ENCODE measurements around the gene NECAB3.

Gene NECAB3

DNA sequence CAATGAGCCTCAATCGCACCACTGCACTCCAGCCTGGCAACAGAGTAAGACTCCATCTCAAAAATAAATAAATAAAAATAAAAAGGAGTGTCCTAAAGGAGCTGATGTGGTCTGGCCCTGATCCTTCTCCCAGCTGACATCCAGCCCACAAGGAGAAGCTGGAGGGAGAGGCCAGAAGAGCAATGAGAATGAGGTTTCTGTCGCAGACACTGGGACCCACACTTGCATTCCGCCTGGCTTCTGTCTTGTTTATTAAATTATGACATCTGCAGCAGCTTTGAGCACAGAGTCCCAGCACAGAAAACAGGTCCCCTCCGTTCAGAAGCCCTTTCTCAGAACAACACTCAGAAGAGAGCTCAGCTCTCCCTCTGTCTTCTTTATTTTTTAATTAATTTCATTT is 22.2 kb upstream of the NECAB3 start:
- Histone ChIP-seq H3K27ac (replicated peaks) (no peak overlapping the region), H3K4me3 (replicated peaks; ENCODE audit: insufficient read depth, low read length) (no peak overlapping the region), H3K27me3 (ENCODE audit: insufficient read depth, poor library complexity, severe bottlenecking) (no peaks in the 10 kb centered on the region)
- DNase-seq (ENCODE audit: low read depth in 1 of 2, low spot score in 1 of 2): no peak
- TF ChIP-seq, protein P1, sequence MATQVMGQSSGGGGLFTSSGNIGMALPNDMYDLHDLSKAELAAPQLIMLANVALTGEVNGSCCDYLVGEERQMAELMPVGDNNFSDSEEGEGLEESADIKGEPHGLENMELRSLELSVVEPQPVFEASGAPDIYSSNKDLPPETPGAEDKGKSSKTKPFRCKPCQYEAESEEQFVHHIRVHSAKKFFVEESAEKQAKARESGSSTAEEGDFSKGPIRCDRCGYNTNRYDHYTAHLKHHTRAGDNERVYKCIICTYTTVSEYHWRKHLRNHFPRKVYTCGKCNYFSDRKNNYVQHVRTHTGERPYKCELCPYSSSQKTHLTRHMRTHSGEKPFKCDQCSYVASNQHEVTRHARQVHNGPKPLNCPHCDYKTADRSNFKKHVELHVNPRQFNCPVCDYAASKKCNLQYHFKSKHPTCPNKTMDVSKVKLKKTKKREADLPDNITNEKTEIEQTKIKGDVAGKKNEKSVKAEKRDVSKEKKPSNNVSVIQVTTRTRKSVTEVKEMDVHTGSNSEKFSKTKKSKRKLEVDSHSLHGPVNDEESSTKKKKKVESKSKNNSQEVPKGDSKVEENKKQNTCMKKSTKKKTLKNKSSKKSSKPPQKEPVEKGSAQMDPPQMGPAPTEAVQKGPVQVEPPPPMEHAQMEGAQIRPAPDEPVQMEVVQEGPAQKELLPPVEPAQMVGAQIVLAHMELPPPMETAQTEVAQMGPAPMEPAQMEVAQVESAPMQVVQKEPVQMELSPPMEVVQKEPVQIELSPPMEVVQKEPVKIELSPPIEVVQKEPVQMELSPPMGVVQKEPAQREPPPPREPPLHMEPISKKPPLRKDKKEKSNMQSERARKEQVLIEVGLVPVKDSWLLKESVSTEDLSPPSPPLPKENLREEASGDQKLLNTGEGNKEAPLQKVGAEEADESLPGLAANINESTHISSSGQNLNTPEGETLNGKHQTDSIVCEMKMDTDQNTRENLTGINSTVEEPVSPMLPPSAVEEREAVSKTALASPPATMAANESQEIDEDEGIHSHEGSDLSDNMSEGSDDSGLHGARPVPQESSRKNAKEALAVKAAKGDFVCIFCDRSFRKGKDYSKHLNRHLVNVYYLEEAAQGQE (IDR thresholded peaks at IDR 0.05; ENCODE audit: insufficient replicate concordance, low read depth): no peak
- TF ChIP-seq GABPA (IDR thresholded peaks at IDR 0.05; ENCODE audit: low read depth): no peak
- TF ChIP-seq POLR2AphosphoS5 (IDR thresholded peaks at IDR 0.05; ENCODE audit: low read depth): no peak
- no peak for TF ChIP-seq SPI1 (IDR thresholded peaks at IDR 0.05; ENCODE audit: borderline replicate concordance, low read depth)
- TF ChIP-seq, protein P2, sequence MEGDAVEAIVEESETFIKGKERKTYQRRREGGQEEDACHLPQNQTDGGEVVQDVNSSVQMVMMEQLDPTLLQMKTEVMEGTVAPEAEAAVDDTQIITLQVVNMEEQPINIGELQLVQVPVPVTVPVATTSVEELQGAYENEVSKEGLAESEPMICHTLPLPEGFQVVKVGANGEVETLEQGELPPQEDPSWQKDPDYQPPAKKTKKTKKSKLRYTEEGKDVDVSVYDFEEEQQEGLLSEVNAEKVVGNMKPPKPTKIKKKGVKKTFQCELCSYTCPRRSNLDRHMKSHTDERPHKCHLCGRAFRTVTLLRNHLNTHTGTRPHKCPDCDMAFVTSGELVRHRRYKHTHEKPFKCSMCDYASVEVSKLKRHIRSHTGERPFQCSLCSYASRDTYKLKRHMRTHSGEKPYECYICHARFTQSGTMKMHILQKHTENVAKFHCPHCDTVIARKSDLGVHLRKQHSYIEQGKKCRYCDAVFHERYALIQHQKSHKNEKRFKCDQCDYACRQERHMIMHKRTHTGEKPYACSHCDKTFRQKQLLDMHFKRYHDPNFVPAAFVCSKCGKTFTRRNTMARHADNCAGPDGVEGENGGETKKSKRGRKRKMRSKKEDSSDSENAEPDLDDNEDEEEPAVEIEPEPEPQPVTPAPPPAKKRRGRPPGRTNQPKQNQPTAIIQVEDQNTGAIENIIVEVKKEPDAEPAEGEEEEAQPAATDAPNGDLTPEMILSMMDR (IDR thresholded peaks at IDR 0.05; ENCODE audit: insufficient read depth, low read length): no peak

DNA sequence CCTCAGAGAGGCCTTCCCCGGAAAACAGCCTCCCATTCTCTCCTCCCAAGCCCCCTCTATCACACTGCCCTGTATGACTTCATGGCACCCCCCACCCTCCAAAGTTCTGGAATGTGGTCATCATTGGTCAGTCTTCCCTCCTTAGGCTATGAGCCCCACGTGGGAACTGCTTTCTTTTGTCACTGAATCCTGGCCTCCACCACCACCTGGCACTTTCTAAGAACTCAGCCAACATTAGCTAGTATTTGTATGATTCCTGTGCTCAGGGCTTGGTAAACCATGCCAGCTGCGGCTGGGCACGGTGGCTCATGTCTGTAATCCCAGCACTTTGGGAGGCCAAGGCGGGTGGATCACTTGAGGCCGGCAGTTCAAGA is 20.4 kb upstream of the NECAB3 start:
- TF ChIP-seq, protein P1 (IDR thresholded peaks at IDR 0.05; ENCODE audit: insufficient replicate concordance, low read depth): no peak
- no peak for TF ChIP-seq POLR2AphosphoS5 (IDR thresholded peaks at IDR 0.05; ENCODE audit: low read depth)
- TF ChIP-seq, protein P2 (IDR thresholded peaks at IDR 0.05; ENCODE audit: insufficient read depth, low read length): no peak
- no peak for TF ChIP-seq GABPA (IDR thresholded peaks at IDR 0.05; ENCODE audit: low read depth)
- no peak for TF ChIP-seq SPI1 (IDR thresholded peaks at IDR 0.05; ENCODE audit: borderline replicate concordance, low read depth)
- Histone ChIP-seq H3K27ac (replicated peaks) (no peak overlapping the region), H3K4me3 (replicated peaks; ENCODE audit: insufficient read depth, low read length) (no peak overlapping the region), H3K27me3 (ENCODE audit: insufficient read depth, poor library complexity, severe bottlenecking) (no peaks in the 10 kb centered on the region)
- DNase-seq (ENCODE audit: low read depth in 1 of 2, low spot score in 1 of 2): no peak

DNA sequence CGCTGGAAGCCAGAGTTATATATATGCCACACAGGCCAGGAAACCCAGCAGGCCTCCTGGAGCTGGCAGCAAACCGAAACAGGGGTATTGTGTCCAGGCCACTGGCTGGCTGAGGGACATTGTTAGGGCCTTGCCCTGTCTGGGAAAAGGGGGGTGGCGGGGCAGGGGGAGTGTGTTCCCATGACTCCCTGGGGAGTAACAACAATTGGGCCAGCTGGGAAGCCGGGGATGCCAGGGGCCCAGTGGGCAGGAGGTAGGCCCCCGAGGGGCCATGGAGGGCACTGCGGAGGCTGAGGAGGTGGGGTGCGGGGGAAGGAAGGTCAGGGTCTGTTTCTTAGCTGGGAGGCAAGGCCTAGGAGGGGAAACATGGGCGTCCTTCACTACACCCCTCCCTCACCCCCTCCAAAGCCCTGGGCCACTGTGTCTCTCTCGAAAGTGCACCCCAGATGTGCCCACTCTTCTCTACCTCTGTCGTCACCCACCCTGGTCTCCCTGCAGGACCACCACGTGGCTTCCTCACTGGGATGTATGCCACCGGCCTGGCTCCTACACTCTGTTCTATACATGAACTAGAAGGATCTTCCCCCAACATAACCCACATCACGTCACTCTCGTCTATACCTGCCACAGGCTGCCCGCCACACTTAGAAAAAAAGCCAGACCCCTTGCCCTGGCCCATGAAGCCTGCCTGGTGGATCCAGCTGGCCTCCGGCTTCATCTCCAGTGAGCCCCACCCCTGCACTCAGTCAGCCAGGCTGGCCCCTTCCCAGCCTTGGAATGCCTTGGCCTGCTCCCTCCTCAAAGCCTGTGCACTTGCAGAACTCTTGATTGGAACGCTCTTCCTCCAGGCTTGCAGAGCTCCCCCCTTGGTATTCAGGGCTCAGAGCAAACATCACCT is 19.8 kb upstream of the NECAB3 start:
- Histone ChIP-seq H3K27ac (replicated peaks) (no peak overlapping the region), H3K4me3 (replicated peaks; ENCODE audit: insufficient read depth, low read length) (no peak overlapping the region), H3K27me3 (ENCODE audit: insufficient read depth, poor library complexity, severe bottlenecking) (no peaks in the 10 kb centered on the region)
- DNase-seq (ENCODE audit: low read depth in 1 of 2, low spot score in 1 of 2): no peak
- TF ChIP-seq, protein P2 (IDR thresholded peaks at IDR 0.05; ENCODE audit: insufficient read depth, low read length): no peak
- TF ChIP-seq, protein P1 (IDR thresholded peaks at IDR 0.05; ENCODE audit: insufficient replicate concordance, low read depth): no peak
- TF ChIP-seq SPI1 (IDR thresholded peaks at IDR 0.05; ENCODE audit: borderline replicate concordance, low read depth) (no peak), GABPA (IDR thresholded peaks at IDR 0.05; ENCODE audit: low read depth) (no peak), POLR2AphosphoS5 (IDR thresholded peaks at IDR 0.05; ENCODE audit: low read depth) (no peak)

Data from HL-60 (cell line).